Measurements from ENCODE around the gene ITGAV.

ITGAV gene

DNA sequence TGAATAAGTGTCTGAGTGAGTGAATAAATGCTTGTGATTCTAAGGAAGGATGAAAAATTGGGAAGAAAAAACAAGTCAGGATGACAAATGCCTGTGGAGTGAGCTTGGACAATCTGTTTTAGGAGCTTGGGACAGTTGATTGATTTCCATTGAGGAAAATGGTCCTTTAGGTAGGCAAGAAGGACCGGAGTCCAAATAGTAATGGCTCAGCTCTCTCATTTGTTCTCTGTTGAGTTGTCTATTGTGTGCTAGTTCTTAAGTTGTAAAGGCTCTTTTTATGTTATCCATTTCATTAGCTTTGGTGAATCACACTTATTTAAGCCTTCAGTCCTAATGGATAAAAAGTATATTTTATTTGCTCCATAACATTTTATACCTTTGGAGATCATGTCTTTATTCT is 135.9 kb downstream of the ITGAV start:
- DNase-seq: no peak

GRCh38 chr2:186726938-186727337 is 137.1 kb downstream of the ITGAV start:
- no peak for DNase-seq

GRCh38 chr2:186728631-186729030 is 138.8 kb downstream of the ITGAV start:
- no peak for DNase-seq

Measured in NCI-H2029 (cell line).